RWPE2 (cell line): Measurements from ENCODE around the gene PAX6.

Experiments used
- ATAC-seq: fragments of 200-7000 bp; cut with Tn5 transposase; 3 replicates; pipeline ENCODE4 v1.9.1; 2021; ENCODE audit warnings: low read depth
- DNase-seq: peaks from one replicate; pipeline ENCODE4 v3.0.0-alpha.2; 2020; ENCODE audit warnings: low spot score
- H3K27ac ChIP-seq: fragments of 450-650 bp; 2 replicates; pipeline ENCODE4 v1.5.1; 2017; ENCODE audit warnings: mild to moderate bottlenecking; ENCODE audit not compliant: poor library complexity, severe bottlenecking
- H3K27me3 ChIP-seq: fragments of 250-450 bp; sonication (Bioruptor Pico); 2 replicates; pipeline ENCODE4 v1.5.1; 2021; ENCODE audit warnings: mild to moderate bottlenecking, moderate library complexity; ENCODE audit not compliant: insufficient read depth, poor library complexity, severe bottlenecking
- H3K36me3 ChIP-seq: fragments of 250-450 bp; sonication (Bioruptor Pico); 2 replicates; pipeline ENCODE4 v1.5.1; 2020; ENCODE audit warnings: low read depth, mild to moderate bottlenecking, moderate library complexity
- H3K4me1 ChIP-seq: fragments of 250-450 bp; sonication (Bioruptor Pico); 2 replicates; pipeline ENCODE4 v1.5.1; 2021; ENCODE audit warnings: mild to moderate bottlenecking, moderate library complexity; ENCODE audit not compliant: insufficient read depth, poor library complexity, severe bottlenecking
- H3K4me3 ChIP-seq: fragments of 250-450 bp; sonication (Bioruptor Pico); 2 replicates; pipeline ENCODE4 v1.5.1; 2021; ENCODE audit warnings: mild to moderate bottlenecking, moderate library complexity; ENCODE audit not compliant: severe bottlenecking
- H3K9me3 ChIP-seq: fragments of 250-450 bp; sonication (Bioruptor Pico); 2 replicates; pipeline ENCODE4 v1.5.1; 2021; ENCODE audit warnings: mild to moderate bottlenecking, moderate library complexity; ENCODE audit not compliant: severe bottlenecking
- TF ChIP-seq, protein P1 (sequence below): fragments of 450-650 bp; IDR thresholded peaks from one replicate; pipeline ENCODE4 v1.5.1; 2017; ENCODE audit warnings: mild to moderate bottlenecking, moderate library complexity; ENCODE audit not compliant: poor library complexity, severe bottlenecking

The PAX6 gene

DNA sequence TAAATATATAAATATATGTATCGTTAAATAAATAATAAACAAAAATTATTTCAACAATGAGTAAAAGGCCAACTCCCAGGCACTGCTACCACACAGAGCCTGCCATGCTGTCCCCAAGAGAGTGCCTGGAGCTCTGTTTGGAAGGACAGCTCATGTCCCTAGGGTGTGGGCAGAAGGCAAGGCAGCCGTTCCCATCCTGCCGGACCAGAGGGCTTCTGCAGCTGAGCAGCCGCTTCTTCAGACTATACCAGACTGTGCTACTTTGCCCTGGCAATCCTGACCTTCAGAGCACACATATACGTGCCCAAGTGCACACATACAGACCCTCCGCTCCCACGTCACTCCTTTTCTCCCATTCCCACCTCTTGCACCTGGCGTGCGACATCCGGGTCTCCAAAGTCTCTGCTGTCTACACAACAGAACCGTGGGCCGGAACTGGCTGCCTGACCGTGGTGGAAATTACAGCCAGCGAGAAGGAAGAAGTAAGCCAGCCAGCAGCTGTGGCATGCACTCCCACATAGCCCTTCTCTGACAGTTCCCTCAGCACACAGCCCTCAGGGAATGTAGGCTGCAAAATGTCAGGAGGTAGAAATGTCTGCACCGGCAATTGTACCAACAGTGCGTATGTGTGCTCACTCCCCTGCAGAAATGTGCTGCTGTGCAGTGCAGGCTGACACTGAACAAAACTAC is 24.0 kb downstream of the PAX6 start:
- DNase-seq (no peak), ATAC-seq (no peak)
- Histone ChIP-seq H3K36me3 (no peaks in the 10 kb centered on the region), H3K27ac (no peak overlapping the region), H3K4me1 (no peaks in the 10 kb centered on the region), H3K4me3 (no peak overlapping the region), H3K9me3 (no peaks in the 10 kb centered on the region), H3K27me3 (no peaks in the 10 kb centered on the region)
- TF ChIP-seq, protein P1, sequence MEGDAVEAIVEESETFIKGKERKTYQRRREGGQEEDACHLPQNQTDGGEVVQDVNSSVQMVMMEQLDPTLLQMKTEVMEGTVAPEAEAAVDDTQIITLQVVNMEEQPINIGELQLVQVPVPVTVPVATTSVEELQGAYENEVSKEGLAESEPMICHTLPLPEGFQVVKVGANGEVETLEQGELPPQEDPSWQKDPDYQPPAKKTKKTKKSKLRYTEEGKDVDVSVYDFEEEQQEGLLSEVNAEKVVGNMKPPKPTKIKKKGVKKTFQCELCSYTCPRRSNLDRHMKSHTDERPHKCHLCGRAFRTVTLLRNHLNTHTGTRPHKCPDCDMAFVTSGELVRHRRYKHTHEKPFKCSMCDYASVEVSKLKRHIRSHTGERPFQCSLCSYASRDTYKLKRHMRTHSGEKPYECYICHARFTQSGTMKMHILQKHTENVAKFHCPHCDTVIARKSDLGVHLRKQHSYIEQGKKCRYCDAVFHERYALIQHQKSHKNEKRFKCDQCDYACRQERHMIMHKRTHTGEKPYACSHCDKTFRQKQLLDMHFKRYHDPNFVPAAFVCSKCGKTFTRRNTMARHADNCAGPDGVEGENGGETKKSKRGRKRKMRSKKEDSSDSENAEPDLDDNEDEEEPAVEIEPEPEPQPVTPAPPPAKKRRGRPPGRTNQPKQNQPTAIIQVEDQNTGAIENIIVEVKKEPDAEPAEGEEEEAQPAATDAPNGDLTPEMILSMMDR: no peak

DNA sequence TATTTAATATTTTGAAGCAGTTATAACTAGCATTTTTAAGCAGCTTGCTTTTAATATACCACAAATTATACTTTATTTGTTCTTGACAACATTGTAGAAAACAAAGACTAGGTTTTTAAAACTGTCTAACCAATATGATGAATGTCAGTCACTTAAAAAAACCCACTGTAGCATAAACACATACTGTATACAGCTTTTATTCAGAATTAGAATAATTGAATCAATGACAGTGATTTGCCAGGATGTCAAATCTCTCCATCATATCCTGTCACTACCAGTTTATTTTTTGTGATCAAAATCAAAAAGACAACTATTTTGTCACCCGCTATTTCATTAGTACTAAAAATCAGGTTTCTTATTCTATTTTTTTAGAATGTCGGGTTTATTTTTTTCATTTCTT is 26.5 kb downstream of the PAX6 start:
- Histone ChIP-seq H3K27me3 (no peaks in the 10 kb centered on the region), H3K9me3 (no peaks in the 10 kb centered on the region), H3K27ac (no peak overlapping the region), H3K36me3 (no peaks in the 10 kb centered on the region), H3K4me1 (no peaks in the 10 kb centered on the region), H3K4me3 (no peak overlapping the region)
- TF ChIP-seq, protein P1: no peak
- DNase-seq: no peak
- ATAC-seq: no peak

DNA sequence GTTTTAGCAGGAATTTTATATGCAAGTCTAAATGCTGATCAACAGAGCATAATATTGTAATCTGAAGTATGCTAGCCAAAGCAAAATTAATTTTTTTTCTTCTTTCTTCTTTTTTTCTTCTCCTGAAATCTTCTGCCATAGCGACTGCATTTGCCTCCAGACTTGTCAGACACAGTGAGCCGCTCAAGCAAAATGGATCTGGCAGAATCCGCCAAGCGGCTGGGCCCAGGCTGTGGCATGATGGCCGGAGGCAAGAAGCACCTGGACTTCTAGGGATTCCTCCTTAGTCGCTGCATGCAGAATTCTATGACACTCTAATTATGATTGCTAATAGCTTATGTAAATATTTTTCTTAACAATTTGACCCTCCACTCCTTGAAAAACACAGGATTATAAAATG is 27.9 kb downstream of the PAX6 start:
- H3K4me1 ChIP-seq: peaks cover 6% of the 10 kb centered on the region
- DNase-seq: no peak
- no peaks in the 10 kb centered on the region for H3K27me3 ChIP-seq
- ATAC-seq: no peak
- TF ChIP-seq, protein P1: no peak
- H3K4me3 ChIP-seq: no peak overlapping the region
- no peak overlapping the region for H3K27ac ChIP-seq
- no peaks in the 10 kb centered on the region for H3K36me3 ChIP-seq
- H3K9me3 ChIP-seq: no peaks in the 10 kb centered on the region

DNA sequence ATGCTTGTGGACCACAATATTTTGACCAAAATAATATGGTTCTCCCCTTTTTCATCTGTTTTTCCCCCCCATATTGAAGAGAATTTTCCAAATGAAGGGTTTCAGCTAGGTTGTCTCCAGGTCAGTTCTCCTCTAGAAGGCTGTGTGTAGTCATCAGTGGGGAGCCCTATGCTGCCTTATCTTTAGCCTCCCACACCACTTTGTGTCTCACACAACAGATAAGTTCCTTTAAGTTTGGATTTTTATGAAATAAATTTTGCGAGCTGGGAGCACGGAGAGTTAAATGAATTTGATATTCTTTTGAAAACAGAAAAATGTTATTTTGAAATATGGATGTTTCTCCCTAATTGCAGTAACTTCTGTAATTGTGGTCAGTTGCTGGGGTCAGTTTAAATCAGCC is 28.9 kb downstream of the PAX6 start:
- no peak for ATAC-seq

More for the DNA sequence above, 28.9 kb downstream of the PAX6 start:
- Histone ChIP-seq H3K4me3 (no peak overlapping the region), H3K36me3 (no peaks in the 10 kb centered on the region), H3K4me1 (peaks cover 6% of the 10 kb centered on the region), H3K27me3 (no peaks in the 10 kb centered on the region), H3K27ac (no peak overlapping the region), H3K9me3 (no peaks in the 10 kb centered on the region)
- TF ChIP-seq, protein P1: no peak
- DNase-seq: no peak
